B cell (primary cell): ENCODE data around the gene CZIB. TPM values are rescaled to one million over a fixed set of nuclear protein-coding genes. Genes with fewer than 3 reads are reported as not detected.

Experiments used
- ATAC-seq: fragments of 200-7000 bp; cut with Tn5 transposase; one replicate; pipeline ENCODE4 v1.10.0; 2021; ENCODE audit warnings: low read depth, mild to moderate bottlenecking, moderate number of reproducible peaks, moderate library complexity
- CTCF ChIA-PET: fragments of 350-600 bp; sonication (Branson Sonifier 250); formaldehyde crosslinking; loops from one replicate; lab custom pipeline; 2021; ENCODE audit warnings: antibody characterized with exemption, inconsistent platforms; lab: Charles Lee
- POLR2A ChIA-PET: fragments of 350-600 bp; sonication (Branson Sonifier 250); formaldehyde crosslinking; loops from one replicate; lab custom pipeline; 2021; ENCODE audit warnings: antibody characterized with exemption; lab: Charles Lee
- DNase-seq: peaks from one replicate; pipeline ENCODE4 v3.0.0; 2013
- H2AFZ ChIP-seq: 2 replicates; pipeline ENCODE4 v1.6.1; 2012; ENCODE audit warnings: mild to moderate bottlenecking, low read depth, low read length; ENCODE audit not compliant: insufficient read depth, poor library complexity, severe bottlenecking
- H3K27ac ChIP-seq, 2 donors: 1 replicate in 1 of 2; 2 replicates in 1 of 2; pipeline ENCODE4 v1.5.1; 2012 to 2013; ENCODE audit warnings: low read length in 2 of 2, mild to moderate bottlenecking in 2 of 2, moderate library complexity in 1 of 2
- H3K27me3 ChIP-seq, 4 experiments: fragments of 200-600 bp in 1 of 4; sonication (generic) in 1 of 4; replicated peaks in 1 of 4; 1 replicate in 2 of 4; 2 replicates in 2 of 4; pipeline versions ENCODE4 v1.6.1 to v1.7.0; 2013 to 2016; ENCODE audit warnings: low read length in 3 of 4, mild to moderate bottlenecking in 2 of 4, mixed read lengths in 1 of 4, moderate library complexity in 1 of 4; ENCODE audit not compliant: insufficient read depth in 4 of 4, control insufficient read depth in 3 of 4; ENCODE audit errors: control extremely low read depth in 1 of 4
- H3K36me3 ChIP-seq, 2 experiments: replicated peaks in 1 of 2; 1 replicate in 1 of 2; 2 replicates in 1 of 2; pipeline versions ENCODE4 v1.6.1 to v1.7.1; 2013; ENCODE audit warnings: low read length in 1 of 2; ENCODE audit not compliant: insufficient read depth in 2 of 2, control insufficient read depth in 1 of 2; ENCODE audit errors: control extremely low read depth in 1 of 2, extremely low read depth in 1 of 2
- H3K4me1 ChIP-seq, 2 donors: fragments of 200-600 bp in 1 of 2; sonication (generic) in 1 of 2; 1 replicate in 1 of 2; 2 replicates in 1 of 2; pipeline versions ENCODE4 v1.5.1 to v1.6.1; 2013 to 2017; ENCODE audit warnings: low read length in 2 of 2; ENCODE audit not compliant: control insufficient read depth in 2 of 2, insufficient read depth in 2 of 2
- H3K4me2 ChIP-seq: replicated peaks from 2 replicates; pipeline ENCODE3; 2012; ENCODE audit warnings: mild to moderate bottlenecking, low read depth, low read length; ENCODE audit not compliant: poor library complexity, severe bottlenecking
- H3K4me3 ChIP-seq, 5 experiments: fragments of 200-600 bp in 1 of 5; sonication (generic) in 1 of 5; 1 replicate in 3 of 5; 2 replicates in 2 of 5; pipeline versions ENCODE4 v1.5.1 to v1.7.0; 2011 to 2016; ENCODE audit warnings: low read length in 4 of 5, mild to moderate bottlenecking in 4 of 5, low read depth in 2 of 5, control low read depth in 1 of 5, moderate library complexity in 1 of 5; ENCODE audit not compliant: insufficient read depth in 1 of 5; ENCODE audit errors: control extremely low read depth in 1 of 5, extremely low read depth in 1 of 5
- H3K79me2 ChIP-seq: fragments of 200-600 bp; sonication (generic); one replicate; pipeline ENCODE4 v1.6.0; 2016; ENCODE audit warnings: low read length; ENCODE audit not compliant: control insufficient read depth, insufficient read depth
- H3K9ac ChIP-seq: fragments of 200-600 bp; sonication (generic); 2 replicates; pipeline ENCODE4 v1.6.1; 2017; ENCODE audit warnings: mild to moderate bottlenecking, low read length, moderate library complexity
- H3K9me3 ChIP-seq, 3 donors: one replicate each; pipeline versions ENCODE4 v1.6.1 to v1.7.1; 2013; ENCODE audit warnings: low read length in 2 of 3; ENCODE audit not compliant: control insufficient read depth in 2 of 3, insufficient read depth in 1 of 3; ENCODE audit errors: control extremely low read depth in 1 of 3
- H4K20me1 ChIP-seq: 2 replicates; pipeline ENCODE4 v1.6.0; 2012; ENCODE audit warnings: mild to moderate bottlenecking, low read length; ENCODE audit not compliant: insufficient read depth, control insufficient read depth, poor library complexity, severe bottlenecking
- H3K27ac Mint-ChIP-seq: one replicate; pipeline ENCODE4 v1.8.0; 2021; ENCODE audit warnings: mixed read lengths
- H3K27me3 Mint-ChIP-seq: one replicate; pipeline ENCODE4 v1.8.0; 2021; ENCODE audit warnings: mixed read lengths
- H3K4me1 Mint-ChIP-seq: one replicate; pipeline ENCODE4 v1.8.0; 2021; ENCODE audit warnings: mixed read lengths
- H3K4me3 Mint-ChIP-seq: one replicate; pipeline ENCODE4 v1.8.0; 2021; ENCODE audit warnings: mixed read lengths
- H3K9me3 Mint-ChIP-seq: one replicate; pipeline ENCODE4 v1.8.0; 2022; ENCODE audit warnings: mixed read lengths; ENCODE audit not compliant: insufficient read depth
- EZH2 ChIP-seq: IDR thresholded peaks from 2 replicates; pipeline ENCODE4 v1.6.1; 2012; ENCODE audit warnings: borderline replicate concordance, low read depth, mild to moderate bottlenecking, moderate library complexity, low read length; ENCODE audit not compliant: insufficient read depth, poor library complexity, severe bottlenecking
- WGBS: methylation state at CpG from one replicate; pipeline ENCODE4 v1.1.5; 2013; ENCODE audit warnings: missing lambda C conversion rate; ENCODE audit not compliant: insufficient coverage; 5-methylcytosine and 5-hydroxymethylcytosine counted together
- intact Hi-C: fragments of 100-400 bp; cut with micrococcal nuclease; formaldehyde crosslinking; loops from one replicate; pipeline ENCODE4 v1.10.0; 2022
- polyA plus RNA-seq: library from polyadenylated mRNA; depleted of rRNA; stranded (reverse); fragments of >200 nt; gene quantifications from 2 replicates; pipeline ENCODE4 v1.2.3, GENCODE V29; 2012
- total RNA-seq, 2 donors: library from RNA; stranded (reverse); fragments of 120-200 nt in 1 of 2; gene quantifications; 1 replicate in 1 of 2; 2 replicates in 1 of 2; pipeline versions ENCODE4 v1.2.3 to v1.2.4, GENCODE V29; 2013 to 2022
- TF ChIP-seq, protein P1 (sequence below): fragments of 200-600 bp; IDR thresholded peaks from one replicate; pipeline ENCODE4 v1.8.0; 2022; ENCODE audit warnings: antibody characterized with exemption, mild to moderate bottlenecking

Gene CZIB
- total and polyA plus RNA-seq, 2 donors (not counting 1 experiment from before 2014, with no cell fraction given): 47.9 to 62.0 TPM

DNA sequence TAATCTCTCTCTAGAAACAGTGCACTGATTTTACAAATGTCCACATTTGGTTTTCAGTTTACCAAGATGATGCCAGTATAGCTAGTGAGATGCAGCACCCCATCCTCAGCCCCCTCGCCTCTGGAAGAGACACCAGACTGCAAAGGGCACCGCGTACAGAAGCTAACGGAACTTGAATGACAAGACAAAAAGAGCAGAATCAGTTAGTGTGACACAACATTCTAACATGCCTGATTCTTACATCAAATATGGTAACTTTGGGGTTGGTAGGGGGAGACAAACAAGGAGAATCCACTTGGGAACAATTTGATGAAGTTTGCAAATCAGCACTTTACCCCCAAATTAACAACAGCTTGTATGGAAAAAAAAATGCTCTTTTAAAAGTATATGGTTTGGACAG is 21.9 kb upstream of the CZIB start:
- Histone ChIP-seq H2AFZ (no peak overlapping the region), H3K4me3 (no peak overlapping the region), H3K9me3 (peaks cover 0 to 4% (median 0%) of the 10 kb centered on the region in 3 donors), H3K4me1 (peaks cover 27 to 37% of the 10 kb centered on the region in 2 donors), H4K20me1 (no peaks in the 10 kb centered on the region), H3K79me2 (peaks cover 8% of the 10 kb centered on the region), H3K36me3 (no peaks in the 10 kb centered on the region), H3K27ac (no peak overlapping the region), H3K27me3 (no peaks in the 10 kb centered on the region), H3K9ac (no peak overlapping the region), H3K4me2 (no peak overlapping the region)
- ATAC-seq (no peak), DNase-seq (no peak)
- no peak overlapping the region for H3K4me3 Mint-ChIP-seq
- no peaks in the 10 kb centered on the region for H3K9me3 Mint-ChIP-seq
- TF ChIP-seq, protein P1, sequence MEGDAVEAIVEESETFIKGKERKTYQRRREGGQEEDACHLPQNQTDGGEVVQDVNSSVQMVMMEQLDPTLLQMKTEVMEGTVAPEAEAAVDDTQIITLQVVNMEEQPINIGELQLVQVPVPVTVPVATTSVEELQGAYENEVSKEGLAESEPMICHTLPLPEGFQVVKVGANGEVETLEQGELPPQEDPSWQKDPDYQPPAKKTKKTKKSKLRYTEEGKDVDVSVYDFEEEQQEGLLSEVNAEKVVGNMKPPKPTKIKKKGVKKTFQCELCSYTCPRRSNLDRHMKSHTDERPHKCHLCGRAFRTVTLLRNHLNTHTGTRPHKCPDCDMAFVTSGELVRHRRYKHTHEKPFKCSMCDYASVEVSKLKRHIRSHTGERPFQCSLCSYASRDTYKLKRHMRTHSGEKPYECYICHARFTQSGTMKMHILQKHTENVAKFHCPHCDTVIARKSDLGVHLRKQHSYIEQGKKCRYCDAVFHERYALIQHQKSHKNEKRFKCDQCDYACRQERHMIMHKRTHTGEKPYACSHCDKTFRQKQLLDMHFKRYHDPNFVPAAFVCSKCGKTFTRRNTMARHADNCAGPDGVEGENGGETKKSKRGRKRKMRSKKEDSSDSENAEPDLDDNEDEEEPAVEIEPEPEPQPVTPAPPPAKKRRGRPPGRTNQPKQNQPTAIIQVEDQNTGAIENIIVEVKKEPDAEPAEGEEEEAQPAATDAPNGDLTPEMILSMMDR: no peak
- no peak for TF ChIP-seq EZH2
- intact Hi-C loops: no loop called here
- ChIA-PET POLR2A (no interaction called here), CTCF (no interaction called here)
- H3K27me3 Mint-ChIP-seq: no peaks in the 10 kb centered on the region
- H3K27ac Mint-ChIP-seq: no peak overlapping the region
- WGBS: no CpG with 5 or more reads among the region's 4 CpGs
- H3K4me1 Mint-ChIP-seq: peaks cover 42% of the 10 kb centered on the region

GRCh38 chr1:53241828-53242227 is 21.4 kb upstream of the CZIB start:
- no peaks in the 10 kb centered on the region for H3K27me3 ChIP-seq
- H3K79me2 ChIP-seq: peaks cover 14% of the 10 kb centered on the region
- no peaks in the 10 kb centered on the region for H3K27me3 Mint-ChIP-seq
- TF ChIP-seq EZH2: no peak
- TF ChIP-seq, protein P1: no peak
- H2AFZ ChIP-seq: no peak overlapping the region
- intact Hi-C loops: no loop called here
- H4K20me1 ChIP-seq: no peaks in the 10 kb centered on the region
- WGBS: 100% methylated on average over 2 of the region's 2 CpGs
- no peak overlapping the region for H3K4me3 Mint-ChIP-seq
- ATAC-seq (no peak), DNase-seq (no peak)
- H3K36me3 ChIP-seq: no peaks in the 10 kb centered on the region
- H3K4me1 ChIP-seq: peaks cover 27 to 40% of the 10 kb centered on the region in 2 donors
- peaks cover 0 to 4% (median 0%) of the 10 kb centered on the region in 3 donors for H3K9me3 ChIP-seq
- no peak overlapping the region for H3K9ac ChIP-seq
- ChIA-PET POLR2A (no interaction called here), CTCF (no interaction called here)
- no peak overlapping the region for H3K27ac Mint-ChIP-seq
- no peak overlapping the region for H3K4me2 ChIP-seq
- peaks cover 41% of the 10 kb centered on the region for H3K4me1 Mint-ChIP-seq
- no peak overlapping the region for H3K27ac ChIP-seq
- no peaks in the 10 kb centered on the region for H3K9me3 Mint-ChIP-seq
- H3K4me3 ChIP-seq: no peak overlapping the region
